T-helper 2 cell treated with Interferon-gamma antibody and Interleukin-4, amounts not matched to agents 5 μg/mL and 100 μg/mL, for 36 hours (primary cell): ENCODE measurements around the gene COPS3.
A peak's percentile ranks its signal among the peaks of the same experiment; 100 is the strongest.

Experiments used
- DNase-seq: peaks from one replicate; pipeline ENCODE4 v3.0.0; 2021; ENCODE audit warnings: low spot score
- H3K27ac Mint-ChIP-seq: one replicate; pipeline ENCODE4 v1.8.0; 2021; ENCODE audit warnings: mild to moderate bottlenecking, mixed read lengths
- H3K27me3 Mint-ChIP-seq: one replicate; pipeline ENCODE4 v1.8.0; 2021; ENCODE audit warnings: low read depth, mixed read lengths
- H3K36me3 Mint-ChIP-seq: one replicate; pipeline ENCODE4 v1.8.0; 2021; ENCODE audit warnings: low read depth, mixed read lengths
- H3K4me1 Mint-ChIP-seq: one replicate; pipeline ENCODE4 v1.8.0; 2021; ENCODE audit warnings: low read depth, mixed read lengths
- H3K4me3 Mint-ChIP-seq: one replicate; pipeline ENCODE4 v1.8.0; 2022; ENCODE audit warnings: mild to moderate bottlenecking, moderate library complexity, mixed read lengths
- H3K9me3 Mint-ChIP-seq: one replicate; pipeline ENCODE4 v1.8.0; 2021; ENCODE audit warnings: mixed read lengths

COPS3 gene

DNA sequence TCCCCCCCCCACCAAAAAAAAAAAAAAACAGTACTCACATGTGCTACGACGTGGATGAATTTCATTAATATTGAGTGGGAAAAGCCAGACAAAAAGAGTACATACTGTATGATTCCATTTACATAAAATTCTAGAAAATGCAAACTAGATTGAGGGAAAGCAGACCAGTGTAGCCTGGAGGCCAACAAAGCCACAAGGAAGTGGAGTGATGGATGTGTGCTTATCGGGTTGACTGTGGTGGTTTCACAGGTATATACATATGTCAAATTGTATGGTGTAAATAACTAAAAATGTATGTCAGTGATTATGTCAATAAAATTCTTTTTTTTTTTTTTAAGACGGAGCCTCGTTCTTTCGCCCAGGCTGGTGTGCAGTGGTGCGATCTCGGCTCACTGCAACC is 73.0 kb downstream of the COPS3 start:
- H3K27me3 Mint-ChIP-seq, result no peaks in the 10 kb centered on the region
- no peaks in the 10 kb centered on the region for H3K9me3 Mint-ChIP-seq
- no peak overlapping the region for H3K4me3 Mint-ChIP-seq
- H3K4me1 Mint-ChIP-seq, result peaks cover 13% of the 10 kb centered on the region
- H3K27ac Mint-ChIP-seq, result no peak overlapping the region
- DNase-seq, result no peak
- peaks cover 9% of the 10 kb centered on the region for H3K36me3 Mint-ChIP-seq

DNA sequence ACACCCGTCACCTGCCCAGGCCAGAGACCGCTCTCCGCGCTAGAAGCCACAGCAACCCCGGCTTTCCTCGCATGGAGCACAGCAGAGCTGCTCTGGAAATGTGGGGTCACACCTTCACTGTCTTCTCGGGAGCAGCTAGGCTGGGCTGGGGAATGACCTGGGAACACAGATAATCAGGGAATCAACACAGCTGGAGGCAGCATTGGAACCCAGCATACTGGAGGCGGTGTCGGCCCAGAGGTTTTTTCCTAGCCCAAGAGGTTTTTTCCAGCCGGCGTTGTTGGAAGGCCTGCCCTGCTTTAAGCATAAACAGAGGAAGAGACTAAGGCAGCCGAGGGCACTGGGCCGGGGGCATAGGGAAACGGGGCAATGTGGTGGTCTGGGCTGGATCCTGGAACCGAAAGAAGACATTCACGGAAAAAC is 74.1 kb downstream of the COPS3 start:
- Mint-ChIP-seq H3K4me1 (peaks cover 13% of the 10 kb centered on the region), H3K36me3 (peaks cover 13% of the 10 kb centered on the region), H3K9me3 (no peaks in the 10 kb centered on the region), H3K27ac (peak overlapping the region; percentile 52), H3K4me3 (no peak overlapping the region), H3K27me3 (no peaks in the 10 kb centered on the region)
- DNase-seq, result no peak

DNA sequence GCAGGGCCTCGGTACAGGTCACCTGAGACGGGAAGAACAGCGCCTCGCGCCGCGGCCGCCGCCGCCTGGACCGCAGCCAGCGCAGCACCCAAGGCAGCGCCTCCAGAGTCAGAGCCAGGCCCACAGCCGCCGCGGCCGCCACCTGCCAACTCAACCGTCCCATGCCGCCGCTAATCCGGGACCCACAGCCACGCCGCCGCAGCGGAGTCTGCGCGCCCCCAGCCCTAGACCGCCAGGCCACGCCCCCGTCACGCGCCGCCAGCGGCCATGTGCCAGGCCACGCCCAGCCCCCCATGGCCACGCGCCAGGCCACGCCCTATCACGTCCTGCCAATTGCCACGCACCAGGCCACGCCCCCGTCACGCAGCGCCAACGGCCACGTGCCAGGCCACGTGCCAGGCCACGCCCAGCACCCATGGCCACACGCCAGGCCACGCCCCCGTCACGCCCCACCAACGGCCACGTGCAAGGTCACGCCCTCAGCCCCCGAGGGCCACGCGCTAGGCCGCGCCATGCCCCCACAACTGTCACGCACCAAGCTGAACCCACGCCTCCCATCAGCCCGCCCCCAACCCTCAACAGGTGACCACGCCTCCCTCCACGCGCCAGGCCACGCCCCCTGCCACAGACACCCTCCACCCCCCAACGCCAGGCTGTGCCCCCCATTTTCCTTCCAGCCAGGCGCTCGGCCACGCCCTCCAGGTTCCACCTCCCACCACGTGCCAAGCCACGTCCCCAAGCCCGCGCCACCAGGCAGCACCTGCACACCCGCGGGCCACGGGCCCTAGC is 74.7 kb downstream of the COPS3 start, which contains the start of gene PLD6:
Gene PLD6, minus strand, starts transcription at position 210 of the 789 bp plus-strand sequence. Its CDS starts 47 bp downstream, at position 163.
- DNase-seq, result peak; percentile 80
- Mint-ChIP-seq H3K4me1 (peaks cover 13% of the 10 kb centered on the region), H3K27me3 (no peaks in the 10 kb centered on the region), H3K4me3 (peak within 1 kb of the TSS; percentile 85), H3K9me3 (no peaks in the 10 kb centered on the region), H3K36me3 (peaks cover 13% of the 10 kb centered on the region), H3K27ac (peak within 1 kb of the TSS; percentile 86)

DNA sequence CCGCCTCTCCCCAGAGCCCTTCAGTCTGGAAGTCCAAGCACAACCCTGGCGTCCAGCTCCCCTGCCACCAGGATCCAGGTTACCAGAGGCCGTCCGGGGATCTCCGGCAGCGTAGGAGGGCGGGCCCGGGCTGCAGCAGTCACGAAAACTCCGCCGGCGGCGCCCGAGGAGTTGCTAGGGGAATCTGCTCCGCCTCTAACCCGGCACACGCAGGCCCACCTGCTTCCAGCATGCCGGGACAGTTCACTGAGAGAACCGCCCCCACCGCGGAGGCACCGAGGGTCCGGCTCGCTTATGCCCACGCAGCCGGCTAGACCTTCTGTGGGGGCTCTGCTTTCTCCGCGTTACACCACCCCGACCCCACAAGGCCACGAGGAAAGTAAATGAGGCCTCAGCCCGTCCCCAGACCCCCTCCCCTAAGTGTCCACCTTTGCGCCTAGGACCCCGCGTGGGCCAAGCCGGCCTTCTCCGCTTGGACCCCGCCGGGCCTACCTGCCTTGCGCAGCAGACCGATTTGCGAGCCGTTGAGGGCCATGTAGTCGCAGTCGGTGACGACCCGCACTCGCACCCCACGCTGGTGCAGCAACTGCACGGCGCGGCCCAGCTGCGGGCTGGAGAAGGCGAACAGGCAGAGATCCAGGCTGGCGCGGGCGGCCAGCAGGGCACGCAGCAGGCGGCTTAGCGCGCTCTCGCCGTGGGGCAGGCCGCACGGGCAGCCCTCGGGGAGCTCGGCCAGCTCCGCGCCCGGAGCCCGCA is 75.5 kb downstream of the COPS3 start:
- Mint-ChIP-seq H3K4me3 (peak overlapping the region; percentile 85), H3K4me1 (peaks cover 13% of the 10 kb centered on the region), H3K36me3 (peaks cover 11% of the 10 kb centered on the region), H3K9me3 (no peaks in the 10 kb centered on the region), H3K27ac (peak overlapping the region; percentile 86), H3K27me3 (no peaks in the 10 kb centered on the region)
- DNase-seq, result peak; percentile 53

DNA sequence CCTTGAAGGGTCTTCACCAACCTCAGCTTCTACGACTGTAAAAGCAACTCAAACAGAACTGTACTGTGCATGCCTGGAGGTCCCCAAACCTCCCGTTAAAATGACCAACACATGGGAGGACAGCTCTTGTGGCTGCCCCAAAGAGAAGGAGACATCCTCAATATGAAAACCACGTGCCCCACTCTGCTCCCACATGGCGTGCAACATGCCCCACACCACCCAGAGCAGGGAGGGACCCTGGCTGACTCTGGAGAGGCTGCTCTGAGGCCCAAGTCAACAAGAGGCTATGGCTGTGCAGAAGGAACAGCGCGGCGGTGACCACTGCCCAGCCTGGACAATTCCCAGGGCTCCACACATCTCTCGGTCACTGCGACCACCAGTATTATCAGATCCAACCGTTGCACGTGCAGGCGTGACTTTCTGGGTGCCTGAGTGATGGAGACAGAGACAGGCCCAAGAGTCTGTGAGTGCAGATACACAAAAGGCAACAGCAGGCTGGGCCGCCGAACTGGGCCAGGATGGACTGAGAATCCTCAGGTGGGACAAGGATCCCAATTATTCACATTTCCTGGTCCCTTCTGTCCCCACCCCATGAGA is 76.3 kb downstream of the COPS3 start:
- Mint-ChIP-seq H3K9me3 (no peaks in the 10 kb centered on the region), H3K36me3 (peaks cover 14% of the 10 kb centered on the region), H3K4me3 (peak overlapping the region; percentile 85), H3K27me3 (no peaks in the 10 kb centered on the region), H3K27ac (peak overlapping the region; percentile 31), H3K4me1 (peaks cover 13% of the 10 kb centered on the region)
- no peak for DNase-seq

DNA sequence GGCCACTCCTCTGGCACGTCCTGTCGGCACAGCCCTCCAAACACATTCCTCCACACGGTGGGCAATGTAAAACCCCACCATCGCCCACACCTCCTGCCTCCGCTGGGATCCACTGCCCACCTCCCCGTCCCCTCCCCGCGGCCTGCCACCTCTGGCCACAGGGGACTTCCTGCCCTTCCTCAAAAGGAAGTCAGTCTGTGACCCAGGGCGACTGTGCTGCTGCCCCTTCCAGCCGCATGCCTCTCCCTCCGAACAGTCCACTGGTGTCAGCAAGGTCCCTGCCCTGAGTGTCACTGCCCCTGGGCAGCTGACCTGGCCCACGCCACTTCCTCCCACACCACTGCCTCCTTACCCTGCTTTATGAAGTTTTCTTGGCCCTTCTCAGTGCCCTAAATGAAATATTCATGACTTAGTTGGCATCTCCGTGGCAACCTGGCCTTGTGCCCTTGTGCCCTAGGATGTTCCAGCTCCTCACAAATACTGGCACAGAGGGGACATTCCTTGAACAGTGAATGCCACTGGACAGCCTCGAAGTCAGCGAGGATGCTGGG is 76.9 kb downstream of the COPS3 start:
- H3K4me3 Mint-ChIP-seq, result peak overlapping the region; percentile 85
- peaks cover 14% of the 10 kb centered on the region for H3K36me3 Mint-ChIP-seq
- H3K27ac Mint-ChIP-seq, result peak overlapping the region; percentile 71
- H3K9me3 Mint-ChIP-seq, result no peaks in the 10 kb centered on the region
- DNase-seq, result no peak
- H3K27me3 Mint-ChIP-seq, result no peaks in the 10 kb centered on the region
- H3K4me1 Mint-ChIP-seq, result peaks cover 13% of the 10 kb centered on the region

DNA sequence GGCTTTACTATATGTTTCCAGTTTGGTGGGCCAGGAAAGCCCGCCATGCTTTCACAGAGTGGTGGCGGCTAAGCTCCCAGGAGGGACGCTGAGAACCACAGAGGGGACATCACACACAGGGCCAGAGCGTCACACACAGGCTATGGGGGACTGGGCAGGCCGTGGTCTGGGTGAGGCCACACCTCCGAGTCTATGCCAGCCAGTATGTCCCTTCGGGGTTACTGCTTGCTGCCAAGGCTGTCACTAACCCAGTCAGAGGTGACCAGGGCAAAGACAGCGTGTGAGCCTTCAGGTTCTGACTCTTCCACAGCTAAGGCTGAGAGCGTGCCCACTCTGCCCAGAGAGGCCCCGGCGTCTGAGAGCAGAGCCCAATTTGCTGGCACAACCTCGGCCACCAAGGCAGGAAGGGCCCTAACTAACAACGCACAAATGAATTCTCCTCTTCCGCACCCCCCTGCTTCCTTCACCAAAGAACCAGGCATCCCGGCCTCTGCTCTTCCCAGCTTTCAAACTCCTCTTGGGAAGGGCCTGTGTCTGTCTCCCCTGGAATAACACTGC is 77.8 kb downstream of the COPS3 start:
- no peak overlapping the region for H3K27ac Mint-ChIP-seq
- H3K27me3 Mint-ChIP-seq, result no peaks in the 10 kb centered on the region
- peaks cover 12% of the 10 kb centered on the region for H3K36me3 Mint-ChIP-seq
- H3K9me3 Mint-ChIP-seq, result no peaks in the 10 kb centered on the region
- H3K4me3 Mint-ChIP-seq, result no peak overlapping the region
- DNase-seq, result no peak
- peaks cover 12% of the 10 kb centered on the region for H3K4me1 Mint-ChIP-seq

DNA sequence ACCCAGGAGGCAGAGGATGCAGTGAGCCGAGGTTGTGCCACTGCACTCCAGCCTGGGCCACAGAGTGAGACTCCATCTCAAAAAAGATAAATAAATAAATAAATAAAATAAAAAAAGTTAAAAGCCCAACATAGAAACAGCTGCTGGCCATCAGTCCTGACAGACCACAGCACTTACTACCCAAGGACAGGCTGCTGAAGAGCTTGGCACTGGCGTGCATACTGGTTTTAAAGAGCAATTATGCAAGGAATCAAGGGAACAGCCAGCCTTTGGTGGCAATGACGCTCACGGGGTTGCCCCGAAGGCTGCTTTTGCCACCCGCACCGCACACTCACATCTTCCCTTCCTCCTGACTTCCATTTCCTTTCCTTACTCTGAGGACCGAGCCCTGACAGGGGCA is 79.1 kb downstream of the COPS3 start:
- no peaks in the 10 kb centered on the region for H3K27me3 Mint-ChIP-seq
- peaks cover 16% of the 10 kb centered on the region for H3K4me1 Mint-ChIP-seq
- peak overlapping the region; percentile 32 for H3K27ac Mint-ChIP-seq
- no peak overlapping the region for H3K4me3 Mint-ChIP-seq
- DNase-seq, result no peak
- H3K36me3 Mint-ChIP-seq, result peaks cover 17% of the 10 kb centered on the region
- H3K9me3 Mint-ChIP-seq, result no peaks in the 10 kb centered on the region

DNA sequence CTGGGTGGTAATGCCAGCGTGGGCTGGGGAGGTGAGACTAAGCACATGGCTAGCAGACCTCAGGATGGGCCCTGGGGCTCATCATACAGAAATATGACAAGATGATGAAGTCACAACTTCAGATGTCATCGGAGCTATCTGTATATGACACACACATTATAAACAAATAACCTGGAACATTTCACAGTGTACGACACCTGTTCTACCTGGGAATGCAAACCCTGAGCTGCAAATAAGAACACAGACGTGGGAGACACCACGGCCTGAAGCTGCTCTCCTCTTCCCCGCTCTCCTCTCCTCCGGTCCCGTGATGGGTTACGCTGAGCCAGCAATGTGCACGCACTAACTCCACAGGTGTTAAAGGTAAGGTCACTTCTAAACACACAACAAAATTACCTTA is 79.8 kb downstream of the COPS3 start:
- no peaks in the 10 kb centered on the region for H3K27me3 Mint-ChIP-seq
- no peak overlapping the region for H3K4me3 Mint-ChIP-seq
- no peaks in the 10 kb centered on the region for H3K9me3 Mint-ChIP-seq
- peaks cover 17% of the 10 kb centered on the region for H3K36me3 Mint-ChIP-seq
- peaks cover 16% of the 10 kb centered on the region for H3K4me1 Mint-ChIP-seq
- no peak for DNase-seq
- no peak overlapping the region for H3K27ac Mint-ChIP-seq

DNA sequence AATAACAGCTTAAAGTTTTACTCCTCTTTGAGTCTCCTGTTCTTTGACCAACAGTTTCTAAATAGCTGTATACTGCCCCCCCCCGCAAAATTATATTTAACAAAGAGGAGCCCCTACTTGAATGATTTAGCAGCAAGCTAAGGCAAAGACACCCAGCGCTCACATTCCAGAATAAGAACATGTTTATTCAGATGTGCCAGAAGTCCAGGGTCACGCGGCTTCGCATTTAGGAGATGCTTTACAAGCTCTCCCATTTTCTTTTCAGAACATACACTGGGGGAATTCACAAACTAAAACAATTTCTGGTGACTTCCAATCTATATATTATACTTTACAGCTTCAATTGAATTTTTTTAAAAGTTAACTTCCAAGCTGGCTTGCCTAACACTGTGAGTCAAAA is 80.2 kb downstream of the COPS3 start:
- H3K9me3 Mint-ChIP-seq, result no peaks in the 10 kb centered on the region
- H3K27me3 Mint-ChIP-seq, result no peaks in the 10 kb centered on the region
- H3K36me3 Mint-ChIP-seq, result peaks cover 17% of the 10 kb centered on the region
- no peak overlapping the region for H3K4me3 Mint-ChIP-seq
- H3K4me1 Mint-ChIP-seq, result peaks cover 16% of the 10 kb centered on the region
- no peak overlapping the region for H3K27ac Mint-ChIP-seq
- no peak for DNase-seq

DNA sequence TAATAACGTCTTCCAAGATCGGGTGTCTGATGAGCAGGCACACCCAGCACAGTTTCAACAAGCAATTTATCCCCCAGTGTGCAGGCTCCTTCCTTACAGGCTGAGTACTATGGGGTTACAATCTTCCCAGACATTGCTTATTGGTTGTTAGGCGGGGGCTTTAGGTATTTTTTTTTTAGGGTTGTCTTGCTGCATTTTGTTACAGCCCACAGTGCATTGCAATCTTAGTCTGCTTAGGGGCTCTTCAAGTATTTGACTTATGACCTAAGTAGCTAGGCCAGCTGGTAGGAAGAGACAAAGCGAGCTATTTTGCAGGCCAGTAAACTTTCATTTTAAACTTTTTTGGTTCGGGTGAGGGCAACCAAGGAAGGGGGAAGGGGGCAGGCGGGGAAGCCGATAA is 80.7 kb downstream of the COPS3 start:
- peaks cover 17% of the 10 kb centered on the region for H3K36me3 Mint-ChIP-seq
- H3K4me1 Mint-ChIP-seq, result peaks cover 14% of the 10 kb centered on the region
- no peak overlapping the region for H3K27ac Mint-ChIP-seq
- no peak for DNase-seq
- no peaks in the 10 kb centered on the region for H3K27me3 Mint-ChIP-seq
- no peaks in the 10 kb centered on the region for H3K9me3 Mint-ChIP-seq
- no peak overlapping the region for H3K4me3 Mint-ChIP-seq

DNA sequence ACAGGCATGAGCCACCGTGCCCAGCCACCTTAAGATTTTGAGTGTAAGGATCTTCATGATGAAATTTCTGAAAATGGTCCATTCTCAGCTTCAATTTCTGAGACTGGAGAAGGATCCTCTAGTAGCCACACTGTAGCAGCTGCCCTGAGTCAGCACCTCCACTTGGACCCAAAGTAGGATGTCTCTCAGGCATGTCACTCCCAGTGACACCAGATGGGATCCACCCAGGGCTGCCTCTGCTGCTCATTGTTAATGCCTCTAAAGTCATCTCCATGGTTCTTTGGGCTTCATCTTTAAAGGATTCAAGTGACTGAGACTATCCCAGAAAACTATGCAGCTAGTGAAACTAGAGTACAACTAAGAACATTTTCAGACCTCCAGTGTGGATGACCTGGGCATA is 82.8 kb downstream of the COPS3 start:
- Mint-ChIP-seq H3K4me1 (peaks cover 4% of the 10 kb centered on the region), H3K36me3 (peaks cover 12% of the 10 kb centered on the region), H3K27me3 (no peaks in the 10 kb centered on the region), H3K27ac (no peak overlapping the region), H3K4me3 (no peak overlapping the region), H3K9me3 (no peaks in the 10 kb centered on the region)
- DNase-seq, result no peak

DNA sequence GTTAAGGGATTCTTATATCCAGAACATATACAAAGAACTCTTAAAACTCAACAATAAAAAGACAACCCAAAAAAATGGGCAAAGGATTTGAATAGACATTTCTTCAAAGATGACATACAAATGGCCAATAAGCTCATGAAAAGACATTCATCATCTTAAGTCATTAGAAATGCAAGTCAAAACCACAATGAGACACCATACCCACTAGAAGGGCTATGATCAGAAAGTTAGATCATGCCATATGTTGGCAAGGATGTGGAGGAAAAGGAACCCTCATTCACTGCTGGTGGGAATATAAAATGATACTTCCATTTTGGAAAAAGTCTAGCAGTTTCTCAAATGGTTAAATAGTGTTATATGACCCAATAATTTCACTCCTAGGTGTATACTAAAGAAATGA is 84.3 kb downstream of the COPS3 start:
- Mint-ChIP-seq H3K27ac (no peak overlapping the region), H3K36me3 (peaks cover 8% of the 10 kb centered on the region)

More for the DNA sequence above, 84.3 kb downstream of the COPS3 start:
- no peak for DNase-seq
- no peak overlapping the region for H3K4me3 Mint-ChIP-seq
- no peaks in the 10 kb centered on the region for H3K9me3 Mint-ChIP-seq
- peaks cover 4% of the 10 kb centered on the region for H3K4me1 Mint-ChIP-seq
- H3K27me3 Mint-ChIP-seq, result no peaks in the 10 kb centered on the region
